Bronchial epithelial cell (primary cell): Measurements from ENCODE around the gene ABHD17C. TPM values are rescaled to one million over a fixed set of nuclear protein-coding genes. Genes with fewer than 3 reads are reported as not detected.

Source experiments
- DNase-seq: peaks from one replicate; pipeline ENCODE4 v3.0.0-alpha.2; 2010; ENCODE audit warnings: low read depth
- FAIRE-seq: peaks from 2 replicates; lab custom pipeline; 2011; peaks lifted over from hg19 to GRCh38; lab: Jason Lieb, UNC
- H3K27me3 ChIP-seq: 2 replicates; pipeline ENCODE4 v1.5.1; 2011; ENCODE audit warnings: low read length; ENCODE audit not compliant: control insufficient read depth, insufficient read depth
- H3K36me3 ChIP-seq: 2 replicates; pipeline ENCODE4 v1.5.1; 2011; ENCODE audit warnings: low read length; ENCODE audit not compliant: control insufficient read depth, insufficient read depth
- H3K4me3 ChIP-seq: 2 replicates; pipeline ENCODE4 v1.5.1; 2011; ENCODE audit warnings: mild to moderate bottlenecking, low read depth, low read length, control low read depth
- total RNA-seq: library from RNA; depleted of rRNA; stranded (reverse); fragments of >200 nt; gene quantifications from 2 replicates; pipeline ENCODE4 v1.2.1, GENCODE V29; 2014
- TF ChIP-seq, protein P1 (sequence below): IDR thresholded peaks from 2 replicates; pipeline ENCODE4 v1.5.1; 2011; ENCODE audit warnings: mild to moderate bottlenecking, moderate library complexity, low read length, control low read depth, inconsistent platforms; ENCODE audit not compliant: insufficient read depth, severe bottlenecking

Gene ABHD17C
- total RNA-seq, 1 donor from 2014 or later: 30.5 TPM

DNA sequence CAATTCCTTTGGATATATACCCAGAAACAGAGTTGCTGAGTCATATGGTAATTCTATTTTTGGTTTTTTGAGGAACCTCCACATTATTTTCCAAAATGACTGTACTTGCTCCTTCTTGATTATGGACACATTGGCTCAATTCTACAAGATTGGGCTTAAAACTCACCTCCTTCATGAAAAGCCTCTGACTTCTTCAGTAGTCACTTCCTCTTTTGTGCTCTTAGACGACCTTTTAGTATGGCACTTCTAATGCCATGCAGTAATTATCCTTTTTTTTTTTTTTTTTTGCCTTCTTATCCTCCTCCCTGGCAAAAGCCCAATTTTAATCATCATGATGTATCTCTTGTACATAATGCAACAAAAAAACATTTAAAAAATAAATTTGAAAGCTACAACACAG lies 33.0 kb upstream of the ABHD17C start:
- no peak overlapping the region for H3K4me3 ChIP-seq
- FAIRE-seq: no peak

DNA sequence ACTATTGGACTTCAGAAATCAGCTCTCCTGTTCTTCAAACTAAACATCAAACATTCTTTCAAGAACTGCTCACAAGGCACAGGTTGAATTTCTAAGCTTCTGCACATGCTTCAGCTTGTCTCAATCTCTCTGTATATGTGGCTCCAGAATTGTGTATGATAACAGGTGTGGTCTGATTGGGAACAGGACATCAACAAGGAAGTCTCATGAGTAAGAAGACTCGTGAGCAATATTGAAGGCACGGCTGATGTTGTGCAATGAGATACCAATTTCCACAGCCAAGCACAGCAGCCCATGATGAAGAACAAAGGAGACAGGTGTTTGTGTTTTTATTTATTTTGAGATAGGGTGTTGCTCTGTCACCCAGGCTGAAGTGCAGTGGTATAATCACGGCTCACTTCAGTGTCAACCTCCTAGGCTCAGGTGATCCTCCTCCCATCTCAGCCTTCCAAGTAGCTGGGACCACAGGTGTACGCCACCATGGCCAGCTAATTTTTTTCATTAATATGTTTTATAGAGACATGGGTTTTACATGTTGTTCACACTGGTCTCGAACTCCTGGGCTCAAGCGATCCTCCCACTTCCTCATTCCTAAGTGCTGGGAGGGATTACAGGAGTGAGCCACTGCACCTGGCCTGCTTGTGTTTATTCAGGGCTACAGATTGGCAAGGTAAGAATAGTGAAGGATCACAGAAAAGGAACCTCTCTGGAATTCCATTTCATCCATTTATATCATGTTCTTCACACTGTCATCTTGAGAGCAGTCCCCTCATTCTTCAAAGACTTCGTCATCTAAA lies 32.2 kb upstream of the ABHD17C start:
- no peaks in the 10 kb centered on the region for H3K27me3 ChIP-seq
- no peaks in the 10 kb centered on the region for H3K36me3 ChIP-seq
- TF ChIP-seq, protein P1, sequence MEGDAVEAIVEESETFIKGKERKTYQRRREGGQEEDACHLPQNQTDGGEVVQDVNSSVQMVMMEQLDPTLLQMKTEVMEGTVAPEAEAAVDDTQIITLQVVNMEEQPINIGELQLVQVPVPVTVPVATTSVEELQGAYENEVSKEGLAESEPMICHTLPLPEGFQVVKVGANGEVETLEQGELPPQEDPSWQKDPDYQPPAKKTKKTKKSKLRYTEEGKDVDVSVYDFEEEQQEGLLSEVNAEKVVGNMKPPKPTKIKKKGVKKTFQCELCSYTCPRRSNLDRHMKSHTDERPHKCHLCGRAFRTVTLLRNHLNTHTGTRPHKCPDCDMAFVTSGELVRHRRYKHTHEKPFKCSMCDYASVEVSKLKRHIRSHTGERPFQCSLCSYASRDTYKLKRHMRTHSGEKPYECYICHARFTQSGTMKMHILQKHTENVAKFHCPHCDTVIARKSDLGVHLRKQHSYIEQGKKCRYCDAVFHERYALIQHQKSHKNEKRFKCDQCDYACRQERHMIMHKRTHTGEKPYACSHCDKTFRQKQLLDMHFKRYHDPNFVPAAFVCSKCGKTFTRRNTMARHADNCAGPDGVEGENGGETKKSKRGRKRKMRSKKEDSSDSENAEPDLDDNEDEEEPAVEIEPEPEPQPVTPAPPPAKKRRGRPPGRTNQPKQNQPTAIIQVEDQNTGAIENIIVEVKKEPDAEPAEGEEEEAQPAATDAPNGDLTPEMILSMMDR: no peak
- DNase-seq: peak; percentile 99
- no peak overlapping the region for H3K4me3 ChIP-seq
- peak; percentile 58 for FAIRE-seq

More for the DNA sequence above, 33.0 kb upstream of the ABHD17C start:
- peak; percentile 31 for DNase-seq
- Histone ChIP-seq H3K36me3 (no peaks in the 10 kb centered on the region), H3K27me3 (no peaks in the 10 kb centered on the region)
- TF ChIP-seq, protein P1: no peak

DNA sequence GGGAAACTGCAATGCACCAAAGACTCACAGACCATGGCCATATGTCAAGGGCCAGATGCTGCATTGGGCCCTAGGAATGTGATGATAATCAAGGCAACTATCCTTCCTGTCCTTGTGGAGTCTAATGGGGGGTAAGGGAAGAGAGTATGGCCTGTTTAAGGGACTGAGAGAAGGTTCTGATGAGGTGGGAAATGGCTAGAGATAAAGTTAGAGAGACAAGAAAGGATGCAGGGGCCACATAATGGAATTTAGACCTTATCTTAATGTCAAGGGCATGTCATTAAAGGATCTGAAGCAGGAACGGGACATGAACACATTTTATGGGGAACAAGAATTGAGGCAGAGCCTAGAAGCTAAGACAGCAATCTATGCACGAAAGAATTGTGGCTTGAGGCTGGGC lies 30.0 kb upstream of the ABHD17C start:
- no peak for FAIRE-seq
- no peak overlapping the region for H3K4me3 ChIP-seq
- DNase-seq: no peak

DNA sequence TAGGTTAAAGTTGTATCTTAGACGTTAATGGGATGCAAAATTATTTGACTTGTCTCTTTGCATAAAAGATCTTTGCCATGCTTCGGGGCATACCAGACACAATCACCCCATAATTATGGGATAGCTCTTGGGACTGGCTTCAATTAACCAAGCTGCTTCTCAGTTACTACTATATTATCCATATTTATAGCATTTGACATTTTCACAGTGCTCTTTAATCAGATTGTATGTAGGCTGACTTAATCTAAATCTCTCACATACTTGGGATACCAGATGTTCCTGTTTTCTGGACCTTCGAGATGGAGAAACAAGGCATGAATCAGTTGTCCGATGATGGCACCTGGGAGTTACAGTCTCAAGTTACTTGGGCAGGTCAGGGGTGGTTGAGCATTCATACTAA lies 27.2 kb upstream of the ABHD17C start:
- no peaks in the 10 kb centered on the region for H3K27me3 ChIP-seq
- no peaks in the 10 kb centered on the region for H3K36me3 ChIP-seq
- DNase-seq: no peak
- FAIRE-seq: no peak
- H3K4me3 ChIP-seq: no peak overlapping the region
- TF ChIP-seq, protein P1: no peak

More for the DNA sequence above, 30.0 kb upstream of the ABHD17C start:
- TF ChIP-seq, protein P1: no peak
- no peaks in the 10 kb centered on the region for H3K36me3 ChIP-seq
- H3K27me3 ChIP-seq: no peaks in the 10 kb centered on the region

DNA sequence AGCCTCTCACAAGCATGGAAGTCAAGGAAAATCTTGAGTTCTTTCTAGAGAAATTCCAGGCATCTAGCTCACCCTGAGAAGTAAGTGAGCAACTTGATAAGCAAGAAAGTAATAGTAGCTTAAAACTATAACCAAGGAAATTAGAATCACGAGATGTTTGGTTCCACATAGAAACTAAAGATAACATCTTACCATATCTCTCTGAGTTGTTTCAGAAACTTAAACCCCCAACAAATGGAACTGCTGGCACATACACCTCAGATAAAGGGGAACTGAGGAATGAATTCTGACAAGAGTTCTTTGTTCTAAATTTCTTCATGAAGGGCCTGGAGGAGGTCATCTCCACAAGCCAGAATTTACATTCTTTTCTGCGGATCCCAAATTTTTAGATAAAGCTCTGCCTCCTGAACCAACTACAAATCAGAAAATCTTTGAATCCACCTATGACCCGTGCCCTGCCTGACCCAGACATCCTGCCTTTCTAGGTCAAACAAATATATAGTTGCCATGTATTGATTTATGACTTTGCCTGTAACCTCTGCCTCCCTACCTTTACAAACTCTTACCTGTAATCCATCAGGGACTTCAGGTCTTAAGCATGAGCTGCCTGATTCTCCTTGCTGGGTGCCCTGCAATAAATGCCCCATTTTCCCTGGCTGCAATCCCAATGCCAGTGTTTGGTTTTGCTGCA lies 26.4 kb upstream of the ABHD17C start:
- H3K27me3 ChIP-seq: no peaks in the 10 kb centered on the region
- TF ChIP-seq, protein P1: no peak
- H3K4me3 ChIP-seq: no peak overlapping the region
- no peak for FAIRE-seq
- DNase-seq: no peak
- no peaks in the 10 kb centered on the region for H3K36me3 ChIP-seq
